Activated CD4-positive, alpha-beta T cell treated with anti-CD3 and anti-CD28 coated beads, Interleukin-2, amount 10 ng/mL, durations not matched to agents 7 days and 5 days (primary cell): ENCODE results near the gene SCP2. TPM values are rescaled to one million over a fixed set of nuclear protein-coding genes. Genes with fewer than 3 reads are reported as not detected.

Source experiments
- microRNA-seq: library from miRNA; unstranded; fragments of <30 nt; microRNA quantifications from one replicate; pipeline ENCODE4 v1.2.0, GENCODE V29; 2021; ENCODE audit warnings: borderline microRNAs expressed, borderline replicate concordance
- total RNA-seq, 2 experiments: library from RNA; stranded (reverse); gene quantifications; one replicate each; pipeline ENCODE4 v1.2.3, GENCODE V29; 2021

Gene SCP2
- total RNA-seq, 2 experiments from 2014 or later = 83.3 to 102 TPM

Small RNA genes lying within 50 kb of the gene (microRNA-seq; reads per million reads assigned to microRNA genes)
- not detected for gene MIR1273F
- not detected for gene MIR1273G
- not detected for gene MIR5095

Other genes starting within 250 kb of the SCP2 start
- gene COA7, start 228.9 kb upstream of the SCP2 start, total RNA-seq = 10 to 100 TPM; 10.8 to 14.6 TPM
- gene ZYG11B, start 200.8 kb upstream of the SCP2 start, total RNA-seq = 10 to 100 TPM; 14.5 to 14.8 TPM
- under 1 TPM; 0.25 TPM for gene ZYG11A, start 84.5 kb upstream of the SCP2 start, total RNA-seq
- 10 to 100 TPM; 75.7 to 84.5 TPM for gene ECHDC2, start 5.5 kb upstream of the SCP2 start, total RNA-seq
- not detected for gene PODN, start 134.9 kb downstream of the SCP2 start, total RNA-seq
- not detected for gene SLC1A7, start 215.4 kb downstream of the SCP2 start, total RNA-seq